ENCODE results near the gene B9D2.

Gene B9D2

GRCh38 chr19:41327076-41327575 lies 36.8 kb downstream of the B9D2 start:
- no peak for DNase-seq (ENCODE audit: low read depth)

GRCh38 chr19:41325947-41326706 lies 37.8 kb downstream of the B9D2 start:
- DNase-seq (ENCODE audit: low read depth): no peak

GRCh38 chr19:41325640-41325946 lies 38.4 kb downstream of the B9D2 start:
- DNase-seq (ENCODE audit: low read depth): no peak

- no peak for DNase-seq (ENCODE audit: low read depth)
Observed at GRCh38 chr19:41324921-41325639, 38.9 kb downstream of the B9D2 start.

- no peak for DNase-seq (ENCODE audit: low read depth)
Observed at GRCh38 chr19:41324231-41324702, 39.7 kb downstream of the B9D2 start.

GRCh38 chr19:41323430-41324125 lies 40.4 kb downstream of the B9D2 start:
- peak; percentile 85 for DNase-seq (ENCODE audit: low read depth)

GRCh38 chr19:41323023-41323422 lies 40.9 kb downstream of the B9D2 start:
- DNase-seq (ENCODE audit: low read depth): no peak

- DNase-seq (ENCODE audit: low read depth): no peak
Observed at GRCh38 chr19:41322451-41322850, 41.5 kb downstream of the B9D2 start.

GRCh38 chr19:41321600-41322270 lies 42.2 kb downstream of the B9D2 start:
- DNase-seq (ENCODE audit: low read depth): no peak

- no peak for DNase-seq (ENCODE audit: low read depth)
Observed at GRCh38 chr19:41321204-41321599, 42.7 kb downstream of the B9D2 start.

GRCh38 chr19:41320568-41320967 lies 43.4 kb downstream of the B9D2 start:
- DNase-seq (ENCODE audit: low read depth): no peak

- no peak for DNase-seq (ENCODE audit: low read depth)
Observed at GRCh38 chr19:41320185-41320518, 43.8 kb downstream of the B9D2 start.

GRCh38 chr19:41319500-41320184 lies 44.3 kb downstream of the B9D2 start:
- DNase-seq (ENCODE audit: low read depth): no peak

- DNase-seq (ENCODE audit: low read depth): no peak
Observed at GRCh38 chr19:41318696-41319499, 45.1 kb downstream of the B9D2 start.

- DNase-seq (ENCODE audit: low read depth): no peak
Observed at GRCh38 chr19:41316306-41316920, 47.5 kb downstream of the B9D2 start.

GRCh38 chr19:41311613-41312012 lies 52.3 kb downstream of the B9D2 start:
- no peak for DNase-seq (ENCODE audit: low read depth)

GRCh38 chr19:41311072-41311471 lies 52.9 kb downstream of the B9D2 start:
- no peak for DNase-seq (ENCODE audit: low read depth)

- no peak for DNase-seq (ENCODE audit: low read depth)
Observed at GRCh38 chr19:41310033-41310831, 53.7 kb downstream of the B9D2 start, which contains the start of gene CCDC97. CCDC97 (plus strand) TSS chr19:41310172; CDS start chr19:41310311, 139 bp downstream.

Data from GM04503 (cell line).